NCI-H2081 (cell line): Measurements from ENCODE around the gene TANC1.

Source experiments
- DNase-seq, 2 experiments: peaks; one replicate each; lab custom pipeline; 2025; lab: John Stamatoyannopoulos, UW

Gene TANC1

GRCh38 chr2:159160954-159161353, 192.5 kb downstream of the TANC1 start:
- DNase-seq = no peak

- DNase-seq = no peak
Measured at GRCh38 chr2:159163930-159164329, 195.5 kb downstream of the TANC1 start.

GRCh38 chr2:159164457-159164911, 196.0 kb downstream of the TANC1 start:
- DNase-seq = no peak

GRCh38 chr2:159165048-159165447, 196.6 kb downstream of the TANC1 start:
- DNase-seq = peak; percentile 19 to 39

GRCh38 chr2:159168707-159169106, 200.3 kb downstream of the TANC1 start:
- DNase-seq = no peak

- no peak for DNase-seq
Measured at GRCh38 chr2:159169187-159169586, 200.7 kb downstream of the TANC1 start.

- DNase-seq = no peak
Measured at GRCh38 chr2:159172403-159172802, 204.0 kb downstream of the TANC1 start.

- no peak for DNase-seq
Measured at GRCh38 chr2:159174759-159175158, 206.3 kb downstream of the TANC1 start.

GRCh38 chr2:159175182-159175581, 206.7 kb downstream of the TANC1 start:
- no peak for DNase-seq

- no peak for DNase-seq
Measured at GRCh38 chr2:159175927-159176326, 207.5 kb downstream of the TANC1 start.

GRCh38 chr2:159176555-159176954, 208.1 kb downstream of the TANC1 start:
- DNase-seq = no peak

- DNase-seq = no peak
Measured at GRCh38 chr2:159177357-159177756, 208.9 kb downstream of the TANC1 start.

- DNase-seq = peak; percentile 35 to 62
Measured at GRCh38 chr2:159177957-159178356, 209.5 kb downstream of the TANC1 start.

GRCh38 chr2:159179096-159179495, 210.7 kb downstream of the TANC1 start:
- no peak for DNase-seq

GRCh38 chr2:159179696-159180095, 211.3 kb downstream of the TANC1 start:
- DNase-seq = no peak

GRCh38 chr2:159183346-159183745, 214.9 kb downstream of the TANC1 start:
- no peak for DNase-seq

GRCh38 chr2:159185401-159186130, 217.1 kb downstream of the TANC1 start:
- no peak for DNase-seq

- no peak for DNase-seq
Measured at GRCh38 chr2:159186462-159186861, 218.0 kb downstream of the TANC1 start.

- no peak for DNase-seq
Measured at GRCh38 chr2:159187106-159187505, 218.7 kb downstream of the TANC1 start.

GRCh38 chr2:159188449-159188848, 220.0 kb downstream of the TANC1 start:
- DNase-seq = no peak

- no peak for DNase-seq
Measured at GRCh38 chr2:159192371-159192918, 224.0 kb downstream of the TANC1 start.

GRCh38 chr2:159193791-159194190, 225.4 kb downstream of the TANC1 start:
- no peak for DNase-seq

GRCh38 chr2:159194241-159194640, 225.8 kb downstream of the TANC1 start:
- DNase-seq = no peak

GRCh38 chr2:159195697-159196096, 227.3 kb downstream of the TANC1 start:
- DNase-seq = no peak
